CD14-positive monocyte (primary cell): Measurements from ENCODE around the gene PPM1H. TPM values are rescaled to one million over a fixed set of nuclear protein-coding genes. Genes with fewer than 3 reads are reported as not detected.

Experiments used
- DNase-seq, 3 donors: peaks; one replicate each; pipeline ENCODE4 v3.0.0-alpha.2; 2011 to 2022
- H2AFZ ChIP-seq: 2 replicates; pipeline ENCODE4 v1.6.0; 2012; ENCODE audit warnings: mild to moderate bottlenecking, low read depth, low read length, inconsistent platforms; ENCODE audit not compliant: insufficient read depth, poor library complexity, severe bottlenecking
- H3K27ac ChIP-seq, 2 donors: 1 replicate in 1 of 2; 2 replicates in 1 of 2; pipeline ENCODE4 v1.5.1; 2012 to 2013; ENCODE audit warnings: low read length in 2 of 2, control low read depth in 1 of 2, inconsistent platforms in 1 of 2, low read depth in 1 of 2, mild to moderate bottlenecking in 1 of 2
- H3K27me3 ChIP-seq, 2 donors: one replicate each; pipeline versions ENCODE4 v1.6.0 to v1.6.1; 2011 to 2013; ENCODE audit warnings: low read length in 2 of 2; ENCODE audit not compliant: control insufficient read depth in 2 of 2, insufficient read depth in 2 of 2
- H3K36me3 ChIP-seq, 2 donors: replicated peaks in 1 of 2; 1 replicate in 1 of 2; 2 replicates in 1 of 2; pipeline versions ENCODE4 v1.5.1 to v1.6.1; 2012 to 2013; ENCODE audit warnings: low read length in 2 of 2, control low read depth in 1 of 2, inconsistent platforms in 1 of 2, mild to moderate bottlenecking in 1 of 2; ENCODE audit not compliant: insufficient read depth in 2 of 2, control insufficient read depth in 1 of 2
- H3K4me1 ChIP-seq, 2 donors: 1 replicate in 1 of 2; 2 replicates in 1 of 2; pipeline versions ENCODE4 v1.5.1 to v1.6.1; 2012 to 2013; ENCODE audit warnings: low read length in 2 of 2, control low read depth in 1 of 2, inconsistent platforms in 1 of 2, mild to moderate bottlenecking in 1 of 2, moderate library complexity in 1 of 2; ENCODE audit not compliant: insufficient read depth in 2 of 2, control insufficient read depth in 1 of 2
- H3K4me2 ChIP-seq: replicated peaks from 2 replicates; pipeline ENCODE3; 2012; ENCODE audit warnings: low read length, moderate library complexity, mild to moderate bottlenecking; ENCODE audit not compliant: poor library complexity, severe bottlenecking; ENCODE audit errors: extremely low read depth
- H3K4me3 ChIP-seq, 3 experiments: fragments of 200-600 bp in 1 of 3; sonication (generic) in 1 of 3; replicated peaks in 1 of 3; 1 replicate in 2 of 3; 2 replicates in 1 of 3; pipeline ENCODE4 v1.5.1; 2011 to 2013; ENCODE audit warnings: low read length in 3 of 3, mild to moderate bottlenecking in 3 of 3, control low read depth in 2 of 3, low read depth in 2 of 3, inconsistent platforms in 1 of 3, moderate library complexity in 1 of 3
- H3K79me2 ChIP-seq: 2 replicates; pipeline ENCODE4 v1.6.0; 2012; ENCODE audit warnings: mild to moderate bottlenecking, control low read depth, inconsistent platforms, low read length, moderate library complexity; ENCODE audit not compliant: insufficient read depth
- H3K9ac ChIP-seq: 2 replicates; pipeline ENCODE4 v1.6.0; 2017; ENCODE audit warnings: low read length, mild to moderate bottlenecking; ENCODE audit not compliant: insufficient read depth, poor library complexity, severe bottlenecking
- H3K9me3 ChIP-seq, 2 donors: replicated peaks in 1 of 2; 1 replicate in 1 of 2; 2 replicates in 1 of 2; pipeline versions ENCODE4 v1.5.1 to v1.6.1; 2012 to 2013; ENCODE audit warnings: low read length in 2 of 2, control low read depth in 1 of 2; ENCODE audit not compliant: control insufficient read depth in 1 of 2, insufficient read depth in 1 of 2
- H4K20me1 ChIP-seq: 2 replicates; pipeline ENCODE4 v1.6.0; 2012; ENCODE audit warnings: mild to moderate bottlenecking, low read length, control low read depth, moderate library complexity; ENCODE audit not compliant: insufficient read depth
- H3K27ac Mint-ChIP-seq, 7 donors: one replicate each; pipeline ENCODE4 v1.8.0; 2020; ENCODE audit warnings: mild to moderate bottlenecking in 7 of 7, mixed read lengths in 7 of 7, moderate library complexity in 6 of 7, inconsistent platforms in 2 of 7
- H3K27me3 Mint-ChIP-seq, 3 donors: one replicate each; pipeline ENCODE4 v1.8.0; 2021 to 2022; ENCODE audit warnings: low read depth in 3 of 3, mild to moderate bottlenecking in 3 of 3, mixed read lengths in 3 of 3, moderate library complexity in 3 of 3, inconsistent platforms in 1 of 3
- H3K36me3 Mint-ChIP-seq, 2 donors: one replicate each; pipeline ENCODE4 v1.8.0; 2020; ENCODE audit warnings: mixed read lengths in 2 of 2, inconsistent platforms in 1 of 2, mild to moderate bottlenecking in 1 of 2
- H3K4me1 Mint-ChIP-seq: one replicate; pipeline ENCODE4 v1.8.0; 2020; ENCODE audit warnings: mild to moderate bottlenecking, mixed read lengths
- H3K4me3 Mint-ChIP-seq, 2 donors: one replicate each; pipeline ENCODE4 v1.8.0; 2020; ENCODE audit warnings: mild to moderate bottlenecking in 2 of 2, mixed read lengths in 2 of 2, moderate library complexity in 1 of 2
- H3K9me3 Mint-ChIP-seq, 7 donors: one replicate each; pipeline ENCODE4 v1.8.0; 2020 to 2022; ENCODE audit warnings: mixed read lengths in 7 of 7, mild to moderate bottlenecking in 6 of 7, moderate library complexity in 6 of 7, inconsistent platforms in 2 of 7
- WGBS: methylation state at CpG from one replicate; pipeline ENCODE4 v1.1.5; 2013; ENCODE audit warnings: missing lambda C conversion rate; ENCODE audit not compliant: insufficient coverage; 5-methylcytosine and 5-hydroxymethylcytosine counted together
- intact Hi-C, 2 donors: fragments of 100-400 bp; cut with micrococcal nuclease; formaldehyde crosslinking; loops; one replicate each; pipeline versions ENCODE4 v1.15.0 to v1.15.1; 2023
- polyA plus RNA-seq, 3 donors: library from polyadenylated mRNA; depleted of rRNA in 1 of 3; unstranded in 2 of 3; stranded (reverse) in 1 of 3; fragments of 300-500 nt in 2 of 3; fragments of >200 nt in 1 of 3; fragmentation: Illumina TruSeq in 2 of 3; gene quantifications; 1 replicate in 2 of 3; 2 replicates in 1 of 3; pipeline ENCODE4 v1.2.3, GENCODE V29; 2012 to 2021
- TF ChIP-seq, protein P1 (sequence below): fragments of 200-600 bp; IDR thresholded peaks from one replicate; pipeline ENCODE4 v1.8.0; 2022; ENCODE audit warnings: antibody characterized with exemption, mild to moderate bottlenecking

The PPM1H gene
- polyA plus RNA-seq, 3 donors, result 1.5 to 2.8 (median 1.9) TPM

DNA sequence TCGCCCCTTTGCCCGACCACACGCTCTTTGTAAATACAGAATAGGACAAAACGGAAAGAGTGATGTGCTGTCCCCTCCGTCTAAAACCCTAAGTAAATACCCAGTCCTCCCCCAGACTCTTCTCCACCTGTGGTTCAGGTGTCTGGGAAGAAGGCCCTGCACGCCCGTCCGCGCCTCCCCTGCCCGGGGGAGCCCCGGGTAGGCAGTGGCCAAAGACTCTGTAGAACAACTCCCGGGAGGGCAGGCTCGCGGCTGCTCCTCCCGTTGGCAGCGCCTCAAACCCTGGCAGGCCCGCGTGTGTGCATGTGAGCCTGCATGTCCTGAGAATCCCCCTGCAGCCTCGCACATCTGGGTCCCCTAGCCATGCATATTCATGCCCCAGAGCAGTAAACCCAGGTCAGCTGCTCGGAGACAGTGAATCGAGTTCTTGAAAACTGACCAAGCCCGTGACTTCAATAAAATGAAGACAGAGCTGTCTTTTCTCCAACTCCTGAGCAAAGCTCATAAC lies 302.5 kb downstream of the PPM1H start:
- peak overlapping the region; percentile 88 for H3K4me2 ChIP-seq
- peaks cover 34 to 46% of the 10 kb centered on the region in 2 donors for H3K27me3 ChIP-seq
- Mint-ChIP-seq H3K27ac (no peak overlapping the region), H3K9me3 (peaks cover 0 to 9% (median 5%) of the 10 kb centered on the region in 7 donors), H3K4me1 (peaks cover 21% of the 10 kb centered on the region), H3K4me3 (peak overlapping the region; percentile 86 to 95), H3K27me3 (peaks cover 50 to 59% (median 50%) of the 10 kb centered on the region in 3 donors), H3K36me3 (peaks cover 8 to 9% of the 10 kb centered on the region in 2 donors)
- peak overlapping the region; percentile 84 for H2AFZ ChIP-seq
- H3K27ac ChIP-seq, result no peak overlapping the region
- H3K36me3 ChIP-seq, result no peaks in the 10 kb centered on the region
- peak overlapping the region; percentile 52 for H3K9ac ChIP-seq
- H3K4me1 ChIP-seq, result peaks cover 14 to 17% of the 10 kb centered on the region in 2 donors
- peak overlapping the region; percentile 24 to 78 (median 49) for H3K4me3 ChIP-seq
- intact Hi-C loops, result no loop called here
- H4K20me1 ChIP-seq, result no peaks in the 10 kb centered on the region
- TF ChIP-seq, protein P1, sequence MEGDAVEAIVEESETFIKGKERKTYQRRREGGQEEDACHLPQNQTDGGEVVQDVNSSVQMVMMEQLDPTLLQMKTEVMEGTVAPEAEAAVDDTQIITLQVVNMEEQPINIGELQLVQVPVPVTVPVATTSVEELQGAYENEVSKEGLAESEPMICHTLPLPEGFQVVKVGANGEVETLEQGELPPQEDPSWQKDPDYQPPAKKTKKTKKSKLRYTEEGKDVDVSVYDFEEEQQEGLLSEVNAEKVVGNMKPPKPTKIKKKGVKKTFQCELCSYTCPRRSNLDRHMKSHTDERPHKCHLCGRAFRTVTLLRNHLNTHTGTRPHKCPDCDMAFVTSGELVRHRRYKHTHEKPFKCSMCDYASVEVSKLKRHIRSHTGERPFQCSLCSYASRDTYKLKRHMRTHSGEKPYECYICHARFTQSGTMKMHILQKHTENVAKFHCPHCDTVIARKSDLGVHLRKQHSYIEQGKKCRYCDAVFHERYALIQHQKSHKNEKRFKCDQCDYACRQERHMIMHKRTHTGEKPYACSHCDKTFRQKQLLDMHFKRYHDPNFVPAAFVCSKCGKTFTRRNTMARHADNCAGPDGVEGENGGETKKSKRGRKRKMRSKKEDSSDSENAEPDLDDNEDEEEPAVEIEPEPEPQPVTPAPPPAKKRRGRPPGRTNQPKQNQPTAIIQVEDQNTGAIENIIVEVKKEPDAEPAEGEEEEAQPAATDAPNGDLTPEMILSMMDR, result no peak
- WGBS, result 0% methylated on average over 13 of the region's 22 CpGs
- H3K9me3 ChIP-seq, result no peaks in the 10 kb centered on the region
- DNase-seq, result no peak
- no peaks in the 10 kb centered on the region for H3K79me2 ChIP-seq

DNA sequence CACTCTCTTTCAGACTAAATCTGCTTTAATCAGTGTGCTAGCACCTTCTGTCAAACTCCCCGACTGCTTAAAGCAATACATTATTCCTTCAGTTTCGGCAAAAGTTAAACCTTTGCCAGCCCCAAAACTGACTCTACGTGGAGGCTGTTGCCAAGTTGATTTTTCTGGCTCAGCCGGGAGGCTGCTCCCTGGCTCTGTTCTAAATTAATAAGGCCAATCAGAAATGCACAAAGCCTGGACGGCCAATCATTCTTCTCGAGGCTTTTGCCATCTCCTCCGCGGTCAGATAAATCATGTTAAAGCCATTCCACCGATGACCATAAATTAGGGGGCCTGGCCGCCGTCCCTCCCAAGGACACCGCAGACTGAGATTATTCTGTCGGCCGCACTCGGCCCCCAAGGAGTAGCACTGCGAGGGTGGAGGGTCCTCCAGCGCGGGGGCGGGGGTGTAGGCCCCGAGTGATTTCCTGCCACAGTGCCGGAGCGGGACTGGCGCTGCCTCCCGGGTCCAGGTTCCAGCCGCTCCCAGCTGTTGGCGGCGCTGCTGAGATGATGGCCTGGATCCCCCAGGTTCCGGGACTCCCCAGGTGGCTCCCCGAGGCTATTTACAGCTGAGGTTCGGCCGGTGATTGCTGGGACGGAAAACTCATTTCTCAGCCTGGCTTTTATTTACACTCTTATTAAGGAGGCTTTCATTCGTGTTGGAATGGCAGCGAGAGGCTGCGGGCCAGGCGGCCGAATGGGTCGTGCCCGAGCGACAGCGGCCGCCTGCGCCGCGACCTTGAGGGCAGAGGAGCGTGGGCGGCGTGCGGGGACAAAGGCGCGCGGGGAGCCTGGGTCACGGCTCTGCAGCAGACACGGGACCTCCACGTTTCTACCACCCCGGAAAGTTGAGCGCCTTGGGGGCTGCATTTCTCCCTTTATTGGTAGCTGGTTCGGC lies 303.2 kb downstream of the PPM1H start:
- Histone ChIP-seq H3K27me3 (peaks cover 34 to 46% of the 10 kb centered on the region in 2 donors), H2AFZ (peak overlapping the region; percentile 84), H4K20me1 (no peaks in the 10 kb centered on the region), H3K4me1 (peaks cover 14 to 17% of the 10 kb centered on the region in 2 donors), H3K27ac (no peak overlapping the region), H3K4me2 (peak overlapping the region; percentile 88), H3K9me3 (no peaks in the 10 kb centered on the region), H3K36me3 (no peaks in the 10 kb centered on the region), H3K9ac (peak overlapping the region; percentile 52), H3K79me2 (no peaks in the 10 kb centered on the region), H3K4me3 (peak overlapping the region; percentile 24 to 78 (median 49))
- peak in 2 of 3 donors; percentile 20 to 35 for DNase-seq
- intact Hi-C loops, result no loop called here
- peaks cover 0 to 11% (median 6%) of the 10 kb centered on the region in 7 donors for H3K9me3 Mint-ChIP-seq
- peaks cover 28% of the 10 kb centered on the region for H3K4me1 Mint-ChIP-seq
- H3K36me3 Mint-ChIP-seq, result peaks cover 8 to 9% of the 10 kb centered on the region in 2 donors
- H3K4me3 Mint-ChIP-seq, result peak overlapping the region; percentile 86 to 95
- WGBS, result 1% methylated on average over 52 of the region's 58 CpGs
- peak overlapping the region in 2 of 7 donors; percentile 20 to 26 for H3K27ac Mint-ChIP-seq
- H3K27me3 Mint-ChIP-seq, result peaks cover 48 to 58% (median 50%) of the 10 kb centered on the region in 3 donors
- TF ChIP-seq, protein P1, result peak; percentile 24
